Peyer's patch (tissue), 4 donors: ENCODE data around the gene IL17RB. TPM values are rescaled to one million over a fixed set of nuclear protein-coding genes. Genes with fewer than 3 reads are reported as not detected.

ENCODE experiments used
- DNase-seq, 3 donors: peaks; one replicate each; pipeline ENCODE4 v3.0.0-alpha.2; 2017 to 2019
- H3K27ac ChIP-seq, 4 donors: fragments of 200-600 bp; sonication (generic); one replicate each; pipeline ENCODE4 v1.5.1; 2016 to 2019
- H3K27me3 ChIP-seq, 2 donors: fragments of 200-600 bp; sonication (generic); one replicate each; pipeline ENCODE4 v1.5.1; 2019
- H3K36me3 ChIP-seq, 3 donors: fragments of 200-600 bp; sonication (generic); one replicate each; pipeline ENCODE4 v1.5.1; 2016 to 2019
- H3K4me1 ChIP-seq, 4 donors: fragments of 200-600 bp; sonication (generic); one replicate each; pipeline ENCODE4 v1.5.1; 2016 to 2019
- H3K4me3 ChIP-seq, 4 donors: fragments of 200-600 bp; sonication (generic); 1 replicate in 3 of 4; 2 replicates in 1 of 4; pipeline ENCODE4 v1.5.1; 2016 to 2019; ENCODE audit warnings: mild to moderate bottlenecking in 1 of 4
- H3K9me3 ChIP-seq, 4 donors: fragments of 200-600 bp; sonication (generic); one replicate each; pipeline ENCODE4 v1.5.1; 2016 to 2019; ENCODE audit warnings: mild to moderate bottlenecking in 1 of 4
- POLR2A ChIP-seq, 2 donors: fragments of 450-650 bp; IDR thresholded peaks; one replicate each; pipeline ENCODE4 v1.5.1; 2017; ENCODE audit warnings: antibody characterized with exemption in 2 of 2, mild to moderate bottlenecking in 2 of 2, moderate library complexity in 2 of 2
- total RNA-seq, 4 donors: library from RNA; depleted of rRNA; stranded (reverse); fragments of >200 nt; gene quantifications; one replicate each; pipeline ENCODE4 v1.1.0, GENCODE V29; 2016
- TF ChIP-seq, protein P1 (sequence below), 6 experiments: fragments of 450-650 bp in 4 of 6; fragments of 200-600 bp in 2 of 6; sonication (generic) in 1 of 6; IDR thresholded peaks; one replicate each; pipeline ENCODE4 v1.5.1; 2017 to 2019; ENCODE audit warnings: antibody characterized with exemption in 6 of 6, mild to moderate bottlenecking in 3 of 6, moderate library complexity in 1 of 6

Gene IL17RB
- total RNA-seq, 4 donors from 2014 or later = 18.2 to 38.5 (median 32.4) TPM

DNA sequence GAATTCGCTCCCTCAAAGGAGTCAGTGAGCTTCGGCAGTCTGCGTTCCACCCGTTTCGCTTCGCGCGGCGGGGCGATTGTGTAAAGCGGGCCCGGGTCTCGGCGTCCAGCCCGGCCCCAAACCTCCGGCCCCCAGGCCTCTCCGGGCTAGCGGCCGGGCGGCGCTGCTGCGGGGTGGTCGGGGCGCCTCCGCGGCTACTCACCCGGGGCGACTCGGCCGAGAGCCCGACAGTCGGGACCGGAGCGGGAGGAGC lies 561 bp upstream of the IL17RB start:
- Histone ChIP-seq H3K27me3 (no peaks in the 10 kb centered on the region), H3K4me3 (peak overlapping the region; percentile 43 to 83 (median 72)), H3K36me3 (no peaks in the 10 kb centered on the region), H3K4me1 (peaks cover 0 to 17% (median 7%) of the 10 kb centered on the region in 4 donors), H3K27ac (peak overlapping the region; percentile 58 to 97 (median 83)), H3K9me3 (no peaks in the 10 kb centered on the region)
- no peak for TF ChIP-seq POLR2A (IDR thresholded peaks at IDR 0.05)
- DNase-seq = no peak

DNA sequence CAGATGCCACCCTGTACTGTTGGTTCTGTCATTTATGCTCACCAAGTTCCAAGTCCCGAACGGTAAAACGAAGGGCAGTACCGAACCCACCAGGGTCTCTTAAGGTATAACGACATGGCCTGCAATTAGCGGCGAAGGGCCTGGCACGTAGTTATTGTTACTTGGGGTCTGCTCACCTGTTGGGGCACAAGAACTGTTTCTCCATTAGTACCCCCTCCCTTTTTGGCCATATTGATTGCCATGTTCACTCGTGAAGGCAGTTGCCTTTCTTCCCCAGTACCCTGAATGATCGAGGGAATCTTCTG lies 435 bp downstream of the IL17RB start:
- DNase-seq = no peak
- H3K27me3 ChIP-seq = no peaks in the 10 kb centered on the region

DNA sequence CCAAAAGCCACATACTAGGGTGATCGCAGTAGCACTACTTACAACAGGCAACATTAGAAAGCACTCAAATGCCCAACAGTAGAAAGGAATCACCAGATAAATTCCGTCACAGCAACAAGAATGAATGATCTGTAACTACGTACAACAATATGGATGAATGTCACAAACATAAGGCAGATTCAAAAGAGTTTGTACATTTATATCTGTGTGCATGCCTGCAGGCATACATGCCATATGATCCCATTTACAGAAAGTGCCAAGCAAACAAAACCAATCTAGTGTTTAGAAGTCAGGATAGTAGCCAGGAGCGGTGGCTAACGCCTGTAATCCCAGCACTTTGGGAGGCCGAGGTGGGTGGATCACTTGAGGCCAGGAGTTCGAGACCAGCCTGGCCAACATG lies 3.5 kb downstream of the IL17RB start:
- Histone ChIP-seq H3K27ac (no peak overlapping the region), H3K9me3 (no peaks in the 10 kb centered on the region), H3K27me3 (no peaks in the 10 kb centered on the region), H3K4me3 (no peak overlapping the region), H3K36me3 (no peaks in the 10 kb centered on the region), H3K4me1 (peaks cover 0 to 13% (median 3%) of the 10 kb centered on the region in 4 donors)
- no peak for DNase-seq
- TF ChIP-seq, protein P1, sequence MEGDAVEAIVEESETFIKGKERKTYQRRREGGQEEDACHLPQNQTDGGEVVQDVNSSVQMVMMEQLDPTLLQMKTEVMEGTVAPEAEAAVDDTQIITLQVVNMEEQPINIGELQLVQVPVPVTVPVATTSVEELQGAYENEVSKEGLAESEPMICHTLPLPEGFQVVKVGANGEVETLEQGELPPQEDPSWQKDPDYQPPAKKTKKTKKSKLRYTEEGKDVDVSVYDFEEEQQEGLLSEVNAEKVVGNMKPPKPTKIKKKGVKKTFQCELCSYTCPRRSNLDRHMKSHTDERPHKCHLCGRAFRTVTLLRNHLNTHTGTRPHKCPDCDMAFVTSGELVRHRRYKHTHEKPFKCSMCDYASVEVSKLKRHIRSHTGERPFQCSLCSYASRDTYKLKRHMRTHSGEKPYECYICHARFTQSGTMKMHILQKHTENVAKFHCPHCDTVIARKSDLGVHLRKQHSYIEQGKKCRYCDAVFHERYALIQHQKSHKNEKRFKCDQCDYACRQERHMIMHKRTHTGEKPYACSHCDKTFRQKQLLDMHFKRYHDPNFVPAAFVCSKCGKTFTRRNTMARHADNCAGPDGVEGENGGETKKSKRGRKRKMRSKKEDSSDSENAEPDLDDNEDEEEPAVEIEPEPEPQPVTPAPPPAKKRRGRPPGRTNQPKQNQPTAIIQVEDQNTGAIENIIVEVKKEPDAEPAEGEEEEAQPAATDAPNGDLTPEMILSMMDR (IDR thresholded peaks at IDR 0.05) = no peak
- TF ChIP-seq POLR2A (IDR thresholded peaks at IDR 0.05) = no peak

More for the DNA sequence above, 435 bp downstream of the IL17RB start:
- peak overlapping the region; percentile 43 to 83 (median 72) for H3K4me3 ChIP-seq
- H3K27ac ChIP-seq = no peak overlapping the region
- no peaks in the 10 kb centered on the region for H3K36me3 ChIP-seq
- H3K4me1 ChIP-seq = peaks cover 0 to 17% (median 7%) of the 10 kb centered on the region in 4 donors
- H3K9me3 ChIP-seq = no peaks in the 10 kb centered on the region
- TF ChIP-seq, protein P1 (IDR thresholded peaks at IDR 0.05) = no peak
- no peak for TF ChIP-seq POLR2A (IDR thresholded peaks at IDR 0.05)

DNA sequence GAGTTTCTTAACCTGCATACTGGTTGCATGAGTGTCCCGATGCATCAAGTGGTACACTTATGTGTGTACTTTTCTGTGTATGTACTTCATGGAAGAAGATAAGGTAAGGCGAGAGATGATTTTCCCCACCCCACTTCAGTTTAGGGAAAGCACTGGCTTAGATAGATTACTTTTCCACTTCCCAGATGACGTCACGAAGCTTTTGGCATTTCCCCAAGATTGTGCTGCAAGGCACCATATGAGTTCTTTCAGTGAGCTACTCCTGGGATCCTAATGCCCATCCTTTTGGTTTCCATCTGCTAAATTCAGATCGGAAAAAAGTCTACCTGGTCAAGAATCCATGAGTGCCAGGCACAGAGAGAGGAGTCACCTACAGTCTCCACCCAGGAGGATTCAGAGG lies 4.5 kb downstream of the IL17RB start:
- no peak for DNase-seq
- no peak for TF ChIP-seq POLR2A (IDR thresholded peaks at IDR 0.05)
- TF ChIP-seq, protein P1 (IDR thresholded peaks at IDR 0.05) = no peak
- H3K27me3 ChIP-seq = no peaks in the 10 kb centered on the region
- H3K36me3 ChIP-seq = no peaks in the 10 kb centered on the region
- no peak overlapping the region for H3K27ac ChIP-seq
- H3K4me1 ChIP-seq = peaks cover 0 to 12% (median 3%) of the 10 kb centered on the region in 4 donors
- H3K4me3 ChIP-seq = no peak overlapping the region
- no peaks in the 10 kb centered on the region for H3K9me3 ChIP-seq

DNA sequence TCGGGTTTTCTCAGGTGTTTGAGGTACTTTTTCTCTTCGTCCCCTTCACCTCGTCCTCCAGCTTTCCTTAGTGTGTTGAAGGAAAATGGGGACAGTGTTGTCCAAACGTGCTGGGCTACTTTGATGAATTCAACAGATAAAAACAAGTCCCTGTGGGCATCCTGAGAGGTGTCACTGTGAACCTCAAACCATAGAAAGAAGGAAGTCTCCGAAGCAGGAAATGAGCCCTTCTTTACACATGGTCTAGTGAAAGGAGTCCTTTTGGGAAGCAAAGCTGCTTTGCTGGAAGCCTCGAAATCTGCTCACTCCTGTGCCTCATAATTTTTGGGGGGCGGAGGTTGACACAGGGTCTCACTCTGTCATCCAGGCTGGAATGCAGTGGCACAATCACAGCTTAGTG lies 10.6 kb downstream of the IL17RB start:
- Histone ChIP-seq H3K4me1 (no peaks in the 10 kb centered on the region), H3K4me3 (no peak overlapping the region), H3K9me3 (no peaks in the 10 kb centered on the region), H3K27me3 (no peaks in the 10 kb centered on the region), H3K36me3 (peaks cover 0 to 17% (median 0%) of the 10 kb centered on the region in 3 donors), H3K27ac (no peak overlapping the region)
- no peak for DNase-seq
- TF ChIP-seq POLR2A (IDR thresholded peaks at IDR 0.05) = no peak
- TF ChIP-seq, protein P1 (IDR thresholded peaks at IDR 0.05) = no peak

DNA sequence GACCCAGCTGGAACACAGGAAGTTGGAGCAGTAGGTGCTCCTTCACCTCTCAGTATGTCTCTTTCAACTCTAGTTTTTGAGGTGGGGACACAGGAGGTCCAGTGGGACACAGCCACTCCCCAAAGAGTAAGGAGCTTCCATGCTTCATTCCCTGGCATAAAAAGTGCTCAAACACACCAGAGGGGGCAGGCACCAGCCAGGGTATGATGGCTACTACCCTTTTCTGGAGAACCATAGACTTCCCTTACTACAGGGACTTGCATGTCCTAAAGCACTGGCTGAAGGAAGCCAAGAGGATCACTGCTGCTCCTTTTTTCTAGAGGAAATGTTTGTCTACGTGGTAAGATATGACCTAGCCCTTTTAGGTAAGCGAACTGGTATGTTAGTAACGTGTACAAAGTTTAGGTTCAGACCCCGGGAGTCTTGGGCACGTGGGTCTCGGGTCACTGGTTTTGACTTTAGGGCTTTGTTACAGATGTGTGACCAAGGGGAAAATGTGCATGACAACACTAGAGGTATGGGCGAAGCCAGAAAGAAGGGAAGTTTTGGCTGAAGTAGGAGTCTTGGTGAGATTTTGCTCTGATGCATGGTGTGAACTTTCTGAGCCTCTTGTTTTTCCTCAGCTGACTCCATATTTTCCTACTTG lies 11.9 kb downstream of the IL17RB start:
- DNase-seq = no peak
- Histone ChIP-seq H3K36me3 (peaks cover 0 to 30% (median 0%) of the 10 kb centered on the region in 3 donors), H3K27me3 (no peaks in the 10 kb centered on the region), H3K4me1 (no peaks in the 10 kb centered on the region), H3K4me3 (no peak overlapping the region), H3K27ac (no peak overlapping the region), H3K9me3 (no peaks in the 10 kb centered on the region)
- TF ChIP-seq, protein P1 (IDR thresholded peaks at IDR 0.05) = no peak
- TF ChIP-seq POLR2A (IDR thresholded peaks at IDR 0.05) = no peak
